T47D (cell line): ENCODE data around the gene TPRN.
A peak's percentile ranks its signal among the peaks of the same experiment; 100 is the strongest.

ENCODE experiments used
- DNase-seq, 2 experiments: peaks; one replicate each; pipeline versions ENCODE4 v3.0.0 to v3.0.0-alpha.2; 2011 to 2012; ENCODE audit warnings: low read depth in 1 of 2, low spot score in 1 of 2
- JUND ChIP-seq: IDR thresholded peaks from 2 replicates; pipeline ENCODE4 v1.6.1; 2012; ENCODE audit warnings: low read depth
- in situ Hi-C: cut with HindIII; loops from 2 replicates; pipeline ENCODE4 v1.10.0; 2016; ENCODE audit warnings: low sequenced_read_pairs, low pct_unique_long_range_greater_than_20kb

TPRN gene

DNA sequence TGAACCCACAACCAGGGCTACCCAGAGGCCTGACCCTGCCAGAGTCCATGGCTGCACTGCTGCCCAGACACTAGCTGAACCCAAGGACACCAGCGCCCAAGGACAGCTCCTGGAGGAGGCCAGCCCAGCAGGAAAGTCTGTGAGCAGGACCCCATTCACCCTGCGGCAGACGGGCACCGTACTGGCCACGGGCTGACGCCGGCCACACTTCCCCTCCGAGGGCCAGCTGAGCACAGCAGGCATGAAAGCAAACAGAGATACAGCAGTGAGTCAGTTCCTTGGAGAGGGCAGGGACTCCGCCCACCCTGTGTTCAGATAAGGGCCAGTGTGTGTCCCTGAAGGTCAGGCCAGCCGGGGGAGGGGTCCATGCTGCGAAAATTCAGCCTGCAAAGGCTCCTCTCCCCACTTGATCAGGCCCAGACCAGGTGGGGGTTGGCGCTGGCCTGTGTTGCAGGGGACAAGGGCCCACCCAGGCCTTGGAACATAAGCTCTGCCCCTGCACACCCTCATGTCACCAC, 18.3 kb upstream of the TPRN start:
- TF ChIP-seq JUND: no peak
- no peak for DNase-seq
- in situ Hi-C loops: no loop called here

DNA sequence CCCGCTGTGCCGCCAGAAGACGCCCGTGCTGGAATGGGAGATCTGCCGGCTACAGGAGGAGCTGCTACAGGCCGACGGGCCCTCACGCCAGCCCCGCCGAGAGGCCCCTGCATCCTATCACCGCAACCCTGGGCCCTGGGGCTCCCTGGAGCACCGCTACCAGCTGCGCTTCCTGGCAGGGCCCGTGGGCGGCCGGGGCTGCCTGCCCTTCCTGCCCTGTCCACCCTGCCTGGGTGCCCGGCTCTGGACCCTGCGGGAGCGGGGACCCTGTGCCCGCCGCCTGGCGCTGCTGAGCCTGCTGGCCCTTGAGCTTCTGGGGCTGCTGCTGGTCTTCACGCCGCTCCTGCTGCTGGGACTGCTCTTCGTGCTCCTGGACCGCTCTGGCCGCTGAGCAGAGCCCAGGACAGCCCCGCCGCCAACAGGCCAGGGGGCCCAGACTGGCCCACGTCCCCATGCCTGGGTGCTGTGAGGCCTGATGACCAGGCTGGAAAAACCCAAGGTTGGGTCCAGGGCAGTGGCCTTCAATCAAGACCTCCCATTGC, 17.7 kb upstream of the TPRN start:
- no peak for DNase-seq
- in situ Hi-C loops: no loop called here
- no peak for TF ChIP-seq JUND

DNA sequence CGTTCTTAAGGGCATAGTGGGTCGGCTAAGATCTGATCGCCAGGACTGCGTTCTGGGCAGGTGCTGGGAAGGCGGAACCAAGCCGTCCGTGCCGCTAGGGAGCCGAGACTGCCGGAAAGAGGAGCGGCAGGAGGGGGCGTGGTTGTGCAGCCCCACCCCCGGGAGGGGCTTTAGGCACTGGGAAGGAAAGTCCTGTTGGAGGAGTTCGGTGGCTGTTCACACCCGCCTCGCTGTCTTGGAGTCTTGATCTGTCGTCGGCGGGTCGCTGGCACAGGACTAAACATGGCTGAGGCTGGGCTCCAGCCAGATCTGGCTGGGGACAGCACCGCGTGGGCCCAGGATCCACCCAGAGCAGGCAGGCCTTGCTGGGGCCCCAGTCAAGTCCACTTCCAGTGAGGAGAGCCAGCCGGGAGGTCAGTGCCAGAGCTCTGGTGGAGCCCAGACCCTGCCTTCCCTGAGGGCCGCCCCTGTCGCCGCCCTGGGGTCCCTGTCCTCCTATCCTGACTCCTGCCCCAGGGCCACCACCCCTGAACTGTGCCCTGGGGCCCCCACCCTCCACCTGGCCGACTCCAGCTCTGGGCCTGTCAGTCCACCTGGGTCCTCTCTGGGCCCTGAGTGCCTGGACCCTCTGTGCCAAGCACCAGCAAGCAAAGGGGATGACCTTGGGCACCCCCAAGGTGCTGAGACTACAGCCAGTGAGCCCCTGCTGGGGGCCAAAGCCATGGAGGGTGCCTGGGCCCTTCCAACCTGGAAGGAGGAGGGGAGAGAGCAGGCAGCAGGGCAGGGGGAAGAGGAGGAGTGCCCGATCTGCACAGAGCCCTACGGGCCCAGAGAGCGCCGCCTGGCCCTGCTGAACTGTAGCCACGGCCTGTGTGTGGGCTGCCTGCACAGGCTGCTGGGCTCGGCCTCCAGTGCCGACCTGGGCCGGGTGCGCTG, 17.0 kb upstream of the TPRN start:
- in situ Hi-C loops: no loop called here
- TF ChIP-seq JUND: no peak
- DNase-seq: peak; percentile 97 to 99

DNA sequence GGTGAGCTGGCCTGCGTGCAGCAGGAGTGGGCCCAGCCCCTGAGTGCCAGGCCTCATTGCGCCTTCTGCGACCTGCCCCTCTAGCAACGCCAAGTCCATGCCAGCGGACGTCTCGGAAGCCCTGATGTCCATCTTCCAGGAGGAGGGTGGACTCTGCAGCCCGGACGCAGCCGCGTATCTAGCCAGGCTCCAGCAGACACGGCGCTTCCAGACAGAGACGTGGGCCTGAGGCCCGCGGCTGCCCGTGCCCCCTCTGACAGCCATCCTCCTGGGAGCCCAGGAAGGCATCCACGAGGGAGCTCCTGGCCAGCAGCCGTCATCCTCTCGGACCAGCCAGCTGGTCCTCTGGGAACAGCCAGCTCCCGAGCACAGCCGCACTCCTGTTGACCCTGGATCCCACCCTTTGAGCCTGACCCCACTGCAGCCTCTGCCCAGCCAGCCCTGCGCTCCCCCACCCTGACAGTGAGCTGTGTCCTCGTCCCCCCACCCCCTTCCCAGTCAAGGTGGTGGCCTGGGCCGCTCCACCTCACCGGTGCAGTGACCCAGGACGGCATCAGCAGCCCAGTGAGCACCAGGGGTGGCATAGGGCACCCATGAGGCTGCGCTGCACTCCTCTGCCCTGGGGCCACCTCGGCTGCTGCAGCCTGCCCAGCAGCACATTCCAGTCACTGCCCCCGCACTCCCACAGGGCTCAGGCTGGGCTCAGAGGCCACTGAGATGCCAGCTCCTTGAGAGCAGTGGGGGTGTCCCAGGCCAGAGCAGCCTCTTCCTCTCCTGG, 15.8 kb upstream of the TPRN start:
- no peak for TF ChIP-seq JUND
- DNase-seq: no peak
- in situ Hi-C loops: no loop called here

DNA sequence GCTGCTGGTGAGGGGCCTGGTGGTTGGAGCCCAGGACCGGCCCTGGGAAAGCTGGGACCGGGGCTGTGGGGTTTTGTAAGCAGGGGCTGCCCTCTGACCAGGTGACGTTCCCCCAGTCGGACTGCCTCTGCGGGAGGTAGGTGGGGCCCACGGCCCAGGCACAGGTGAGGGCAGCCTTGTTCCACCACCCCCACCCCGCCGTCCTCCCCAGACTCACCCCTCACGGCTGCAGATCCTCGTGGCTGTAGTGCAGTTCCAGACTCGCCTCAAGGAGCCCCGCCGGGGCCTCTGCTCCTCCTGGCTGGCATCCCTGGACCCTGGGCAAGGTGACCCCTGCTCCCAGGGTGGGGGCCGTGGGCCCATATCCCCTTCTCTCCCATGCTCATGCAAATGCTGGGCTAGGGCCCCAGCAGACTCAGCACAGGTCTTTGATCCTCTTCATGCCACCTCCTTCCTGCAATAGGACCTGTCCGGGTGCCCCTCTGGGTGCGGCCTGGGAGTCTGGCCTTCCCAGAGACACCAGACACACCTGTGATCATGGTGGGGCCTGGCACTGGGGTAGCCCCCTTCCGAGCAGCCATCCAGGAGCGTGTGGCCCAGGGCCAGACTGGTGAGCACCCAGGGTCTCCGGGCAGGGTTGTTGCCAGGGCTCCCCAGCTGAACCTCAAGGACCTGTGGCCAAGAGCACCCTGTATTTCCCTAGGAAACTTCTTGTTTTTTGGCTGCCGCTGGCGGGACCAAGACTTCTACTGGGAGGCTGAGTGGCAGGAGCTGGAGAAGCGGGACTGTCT, 14.8 kb upstream of the TPRN start:
- DNase-seq: no peak
- in situ Hi-C loops: no loop called here
- TF ChIP-seq JUND: no peak

DNA sequence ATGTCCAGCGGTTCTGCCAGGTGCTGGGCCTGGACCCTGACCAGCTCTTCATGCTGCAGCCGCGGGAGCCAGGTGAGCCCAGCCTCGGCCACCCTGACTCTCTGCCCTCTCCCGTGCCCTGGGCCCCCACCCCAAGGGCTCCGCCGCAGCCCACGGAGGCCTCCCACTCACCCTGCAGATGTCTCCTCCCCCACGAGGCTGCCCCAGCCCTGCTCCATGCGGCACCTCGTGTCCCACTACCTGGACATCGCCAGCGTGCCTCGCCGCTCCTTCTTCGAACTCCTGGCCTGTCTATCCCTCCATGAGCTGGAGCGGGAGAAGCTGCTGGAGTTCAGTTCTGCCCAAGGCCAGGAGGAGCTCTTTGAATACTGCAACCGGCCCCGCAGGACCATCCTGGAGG, 14.1 kb upstream of the TPRN start:
- no peak for TF ChIP-seq JUND
- no peak for DNase-seq
- in situ Hi-C loops: no loop called here

DNA sequence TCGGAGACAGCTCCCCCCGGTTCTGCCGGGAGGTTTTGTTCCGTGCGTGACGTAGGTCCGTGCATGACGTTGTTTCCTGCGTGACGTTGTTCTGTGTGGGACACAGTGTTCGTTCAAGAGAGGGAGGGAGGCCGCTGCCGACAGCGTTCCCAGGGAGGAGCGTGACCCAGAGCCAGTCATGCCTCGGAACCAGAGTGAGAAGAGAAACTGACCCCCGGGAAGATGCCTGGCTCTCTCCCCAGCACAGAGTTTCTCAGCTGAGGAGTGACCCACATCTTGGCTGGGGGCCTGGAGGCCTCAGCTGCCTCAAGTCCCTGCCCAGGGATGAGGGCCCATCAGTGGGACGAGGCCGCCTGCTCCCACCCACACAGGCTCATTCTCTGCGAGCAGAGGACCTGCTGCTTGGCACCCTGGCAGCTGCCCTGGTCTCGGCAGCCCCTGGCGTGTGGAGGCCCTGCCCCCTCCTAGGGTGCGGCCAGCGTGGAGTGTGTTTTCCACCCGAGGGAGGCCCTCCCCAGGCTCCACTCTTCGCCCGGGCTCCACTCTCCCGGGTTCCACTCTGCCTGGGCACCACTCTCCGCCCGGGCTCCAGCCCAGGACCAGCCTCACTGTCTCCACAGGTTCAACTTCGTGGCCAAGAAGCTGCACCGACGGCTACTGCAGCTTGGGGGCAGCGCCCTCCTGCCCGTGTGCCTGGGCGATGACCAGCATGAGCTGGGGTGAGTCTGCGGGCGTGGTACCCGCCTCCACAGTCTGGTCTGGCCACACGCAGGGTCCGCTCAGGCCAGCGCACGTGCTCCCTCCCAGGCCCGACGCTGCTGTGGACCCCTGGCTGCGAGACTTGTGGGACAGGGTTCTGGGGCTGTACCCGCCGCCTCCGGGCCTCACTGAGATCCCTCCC, 12.9 kb upstream of the TPRN start:
- TF ChIP-seq JUND: no peak
- no peak for DNase-seq
- in situ Hi-C loops: no loop called here

DNA sequence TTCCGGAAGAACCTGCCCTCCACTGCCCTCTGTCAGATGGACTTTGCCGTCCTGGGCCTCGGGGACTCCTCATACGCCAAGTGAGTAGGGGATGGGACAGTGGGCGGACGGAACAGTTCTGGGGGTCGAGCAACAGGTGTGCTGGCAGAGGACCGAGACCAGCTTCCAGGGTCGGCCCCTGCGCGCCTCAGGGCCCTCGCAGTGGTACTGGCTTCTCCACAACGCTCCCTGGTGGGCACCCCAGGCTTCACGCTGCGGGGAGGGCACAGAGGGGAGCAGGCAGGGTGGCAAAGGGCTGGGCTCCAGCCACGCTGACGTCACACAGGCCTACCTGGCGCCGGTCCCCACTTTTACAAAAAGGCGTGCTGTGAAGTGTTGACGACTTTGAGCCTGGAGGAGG, 12.0 kb upstream of the TPRN start:
- no peak for TF ChIP-seq JUND
- in situ Hi-C loops: no loop called here
- no peak for DNase-seq

DNA sequence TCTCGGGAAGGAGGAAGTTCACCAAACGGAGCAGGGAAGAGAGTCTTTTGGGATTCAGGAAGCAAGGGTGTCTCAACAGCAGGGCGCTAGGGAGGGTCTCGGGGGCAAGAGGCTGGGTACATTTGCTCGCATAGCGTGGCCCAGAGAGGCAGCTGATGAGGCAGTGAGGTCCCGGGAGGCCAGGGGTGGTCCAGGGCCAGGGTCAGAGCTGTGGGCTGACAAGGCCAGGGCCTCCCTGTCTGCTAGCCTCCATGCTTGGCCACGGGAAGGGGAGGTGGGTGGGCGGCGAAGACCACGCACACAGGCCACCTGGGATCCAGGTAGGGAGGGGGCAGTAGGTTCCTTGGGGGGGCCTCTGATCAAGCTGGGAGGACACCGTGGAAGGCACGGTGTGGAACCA, 11.0 kb upstream of the TPRN start:
- in situ Hi-C loops: no loop called here
- no peak for TF ChIP-seq JUND
- no peak for DNase-seq

DNA sequence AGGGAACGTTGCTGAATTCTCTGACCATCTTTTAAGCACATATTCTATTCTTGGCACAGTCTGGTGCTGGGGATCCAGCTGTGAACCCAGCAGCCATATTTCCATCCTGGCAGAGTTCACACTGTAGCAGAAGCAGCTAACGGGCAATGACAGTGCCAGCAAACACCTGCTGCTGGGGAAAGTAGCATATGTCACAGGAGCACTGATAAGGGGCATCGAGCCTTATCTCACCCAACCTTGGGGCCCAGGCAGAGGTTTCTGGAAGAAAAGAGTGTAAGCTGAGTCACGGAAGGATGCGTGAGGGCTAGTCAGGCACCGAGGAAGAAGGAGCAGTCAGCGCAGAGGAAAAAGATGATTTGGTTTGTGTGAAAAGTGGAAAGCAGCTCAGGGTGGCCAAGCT, 6.1 kb upstream of the TPRN start:
- TF ChIP-seq JUND: no peak
- no peak for DNase-seq
- in situ Hi-C loops: no loop called here
